ENCODE measurements around the gene NT5C3B.
"Not testable (repeated sequence)": the region's sequence is repeated elsewhere in the genome, so short reads cannot be mapped to it uniquely, and the experiment has no call there.

NT5C3B gene

DNA sequence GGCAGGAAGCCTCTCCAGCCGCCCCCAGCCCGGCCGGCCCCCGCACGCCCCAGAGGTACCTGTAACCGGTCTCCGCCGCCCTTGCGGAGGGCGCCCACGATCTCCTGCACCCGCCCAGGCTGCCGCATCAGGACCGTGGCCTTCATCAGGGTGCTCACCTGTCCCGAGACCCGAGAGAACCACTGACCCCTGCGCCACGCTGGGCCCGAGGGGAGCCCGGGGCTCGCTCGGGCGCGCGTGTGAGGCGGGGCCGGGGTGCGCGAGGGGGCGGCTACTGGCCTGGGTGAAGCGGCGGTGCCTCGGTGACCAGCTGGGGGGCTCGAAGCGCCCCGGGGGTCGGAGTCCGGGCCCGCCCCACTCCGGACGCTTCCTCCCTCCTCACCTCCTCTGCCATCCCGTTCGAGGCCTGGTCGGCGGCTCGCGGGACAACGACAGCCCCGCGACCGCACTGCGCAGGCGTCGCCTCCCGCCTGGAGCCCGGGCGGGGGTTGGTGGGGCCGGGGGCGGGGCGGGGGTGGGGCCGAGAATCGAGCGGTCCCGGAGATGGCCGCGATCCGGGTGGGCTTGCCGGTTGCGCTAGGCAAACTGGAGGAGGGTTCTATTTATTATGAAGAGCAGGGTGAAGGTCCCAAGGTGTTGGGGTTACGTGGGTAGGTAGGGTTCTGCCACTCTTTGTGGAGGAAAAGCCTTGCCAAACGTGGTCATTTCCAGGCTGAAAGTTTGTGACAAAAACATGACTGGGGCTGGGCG lies at the start of gene NT5C3B:
Gene NT5C3B, minus strand, starts transcription at position 433 of the 750 bp plus-strand sequence. Its CDS starts 39 bp downstream, at position 394.
- peak; percentile 74 for DNase-seq

DNA sequence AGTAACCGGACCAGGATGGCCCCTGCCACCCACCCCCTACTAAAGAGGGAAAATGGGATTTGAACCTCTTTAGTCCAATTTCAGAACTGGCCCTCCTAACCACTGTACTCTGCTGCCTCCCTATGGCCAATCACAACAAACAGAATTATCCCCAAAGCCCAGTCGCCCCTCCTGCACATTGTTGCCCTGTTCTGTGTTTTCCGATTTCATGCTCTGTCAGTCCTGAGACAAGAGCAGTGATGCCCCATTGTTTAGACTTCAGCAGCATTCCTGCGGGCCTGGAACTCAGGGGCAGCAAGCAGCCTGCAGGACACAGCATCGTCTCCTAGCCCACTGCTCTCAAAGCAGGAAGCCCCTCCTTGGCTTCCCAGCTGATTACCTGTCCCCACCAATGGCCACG lies 49.7 kb upstream of the NT5C3B start:
- DNase-seq = no peak

DNA sequence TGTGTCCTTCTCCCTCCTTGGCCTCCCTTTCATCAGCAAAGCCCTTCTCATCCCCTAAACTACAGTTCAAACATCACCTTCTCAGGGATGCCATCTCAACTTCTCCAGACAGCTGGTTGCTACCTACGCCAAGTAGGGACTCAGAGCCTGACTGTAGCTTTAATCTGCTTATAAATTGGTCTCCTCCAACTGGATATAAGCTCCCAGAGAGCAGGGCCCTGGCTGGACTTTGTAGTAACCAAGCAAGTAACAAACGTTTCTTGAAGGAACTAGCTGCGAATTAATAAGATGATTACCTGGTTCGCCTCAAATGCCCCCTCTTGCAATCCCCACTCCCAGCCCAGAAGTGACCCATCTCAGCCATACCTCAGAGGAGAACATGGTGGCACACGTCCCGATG lies 46.7 kb upstream of the NT5C3B start:
- no peak for DNase-seq

DNA sequence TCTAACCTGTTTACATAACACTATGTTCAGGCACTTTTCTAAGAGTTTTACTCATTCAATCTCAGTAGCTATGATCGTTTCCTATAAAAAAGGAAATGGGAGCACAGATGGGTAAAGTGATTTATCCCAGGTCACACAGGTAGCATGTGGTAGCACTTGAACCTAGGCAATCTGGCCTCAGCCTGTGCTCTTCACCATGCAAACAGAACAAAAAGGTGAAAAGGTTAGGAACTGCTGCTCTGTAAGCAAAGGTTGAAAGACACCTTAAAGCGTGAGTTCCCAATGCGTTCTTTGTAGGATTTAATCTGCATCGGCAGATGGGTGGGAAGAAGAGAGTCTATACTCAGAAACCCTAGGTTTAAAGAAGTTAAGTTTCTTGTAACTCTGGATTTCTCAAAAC lies 44.1 kb upstream of the NT5C3B start:
- no peak for DNase-seq

DNA sequence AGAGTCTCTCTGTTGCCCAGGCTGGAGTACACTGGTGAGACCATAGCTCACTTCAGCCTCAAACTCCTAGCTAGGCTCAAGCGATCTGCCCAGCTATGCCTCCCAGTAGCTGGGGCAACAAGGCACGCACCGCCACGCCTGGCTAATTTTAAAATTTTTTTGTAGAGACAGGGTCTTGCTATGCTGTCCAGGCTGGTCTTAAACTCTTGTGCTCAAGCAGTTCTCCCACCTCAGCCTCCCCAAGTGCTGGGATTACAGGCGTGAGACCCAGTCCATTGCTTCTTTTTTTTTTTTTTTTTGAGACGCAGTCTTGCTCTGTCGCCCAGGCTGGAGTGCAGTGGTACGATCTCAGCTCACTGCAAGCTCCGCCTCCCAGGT lies 38.2 kb upstream of the NT5C3B start:
- not testable (repeated sequence) for DNase-seq

DNA sequence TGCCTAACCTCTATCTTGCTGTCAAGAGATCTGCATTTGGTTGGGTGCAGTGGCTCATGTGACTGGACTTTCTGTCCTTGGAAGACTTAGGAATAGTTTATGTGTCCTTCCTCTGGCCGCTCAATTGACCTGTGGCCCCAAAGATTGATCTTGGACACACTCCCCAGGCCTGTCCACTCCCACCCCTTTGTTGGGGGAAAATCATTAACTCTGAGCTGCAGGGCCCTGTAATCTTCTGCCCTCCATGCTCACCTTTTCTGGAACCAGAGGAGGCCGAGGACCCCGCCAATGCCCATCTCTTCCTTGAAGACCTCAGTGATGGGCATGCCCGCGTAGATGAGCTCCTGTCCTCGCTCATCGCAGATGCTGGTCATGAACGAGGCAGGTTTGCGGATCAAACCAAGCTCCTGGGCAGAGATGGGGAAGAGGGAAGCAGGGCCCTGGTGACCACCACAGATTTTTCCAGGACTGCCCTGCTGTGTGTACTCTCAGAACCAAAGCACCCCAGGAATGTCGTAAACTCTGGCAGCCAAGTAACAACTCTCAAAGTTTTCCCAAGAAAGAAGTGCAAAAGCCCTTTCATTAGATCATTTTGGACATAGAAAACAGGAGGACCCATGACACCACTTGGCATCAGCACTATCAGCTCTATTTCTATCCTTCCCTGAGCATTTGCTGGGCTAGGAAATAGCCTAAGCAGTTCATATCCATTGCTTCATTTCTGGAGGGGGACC lies 37.7 kb upstream of the NT5C3B start:
- DNase-seq = no peak

DNA sequence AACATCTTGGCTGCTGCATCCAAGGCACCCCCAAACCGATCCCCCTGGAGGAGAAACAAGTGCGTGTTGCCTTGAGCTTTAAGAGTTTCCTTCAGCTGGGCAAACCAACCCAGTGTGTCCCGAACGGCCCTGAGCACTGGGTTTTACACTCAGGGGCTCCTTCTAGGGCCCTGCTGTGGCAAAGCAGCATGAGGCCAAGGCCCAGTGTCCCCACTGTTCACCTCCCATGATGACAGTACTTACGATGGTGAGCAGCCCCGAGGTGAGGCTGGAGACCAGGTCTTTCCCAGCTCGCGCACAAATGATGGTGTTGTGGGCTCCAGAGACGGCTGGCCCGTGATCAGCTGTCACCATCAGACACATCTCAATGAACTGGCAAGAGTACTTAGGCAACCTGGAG lies 35.8 kb upstream of the NT5C3B start:
- DNase-seq = no peak

DNA sequence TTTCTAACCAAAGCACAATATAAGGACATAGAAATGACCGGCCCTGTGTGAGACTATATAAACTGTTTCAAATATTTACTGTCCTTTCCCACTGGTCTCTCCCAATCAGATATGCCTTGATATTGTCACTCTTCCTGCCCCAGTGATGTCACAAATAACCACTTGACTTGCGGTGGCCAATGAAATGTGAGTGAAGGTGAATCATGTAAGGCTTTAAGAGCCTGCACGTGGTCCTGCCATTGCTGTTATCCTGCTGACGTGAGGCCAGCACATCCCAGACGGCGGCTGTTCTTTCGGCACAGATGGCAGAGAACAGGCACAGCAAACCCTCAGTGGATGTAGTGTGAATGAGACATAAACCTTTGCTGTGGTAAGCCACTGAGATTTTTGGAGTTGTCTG lies 34.6 kb upstream of the NT5C3B start:
- DNase-seq = no peak

DNA sequence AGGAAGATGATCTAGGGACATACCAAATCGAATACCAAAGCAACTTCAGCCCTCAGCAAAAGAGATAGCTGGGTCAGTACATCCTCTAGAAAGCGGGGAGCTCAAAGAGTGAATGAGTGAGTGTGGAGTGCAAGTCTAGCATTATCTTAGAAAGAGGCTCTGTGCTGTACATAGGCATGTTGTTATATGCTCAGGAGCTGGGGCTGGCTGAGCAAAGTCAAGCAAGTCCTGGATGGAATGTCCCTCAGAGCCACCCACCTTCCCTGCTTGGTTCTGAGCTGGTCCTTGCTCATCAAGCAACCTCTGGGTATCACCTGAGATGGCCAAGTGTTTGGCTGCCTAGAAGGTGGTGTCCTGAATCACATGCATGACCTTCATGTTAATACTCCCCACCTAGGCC lies 34.1 kb upstream of the NT5C3B start:
- no peak for DNase-seq

DNA sequence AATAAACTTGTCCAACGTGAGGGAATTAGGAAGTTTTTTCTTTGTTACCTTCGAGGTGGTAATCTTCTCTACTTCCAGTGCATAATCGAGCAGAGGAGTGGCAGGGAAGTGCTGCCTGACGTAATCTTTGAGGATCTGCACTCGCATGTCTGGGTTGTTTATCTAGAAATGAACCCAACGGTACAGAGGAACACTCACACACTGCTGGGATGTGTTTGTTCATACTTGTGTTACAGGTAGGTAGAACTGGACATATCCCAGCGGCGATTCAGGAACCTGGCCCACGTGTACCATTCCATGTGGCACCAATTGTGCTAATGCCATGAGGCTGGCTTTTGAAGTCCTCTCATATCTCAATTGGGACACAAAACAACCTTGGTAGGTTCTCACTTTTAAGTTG lies 33.4 kb upstream of the NT5C3B start:
- no peak for DNase-seq

DNA sequence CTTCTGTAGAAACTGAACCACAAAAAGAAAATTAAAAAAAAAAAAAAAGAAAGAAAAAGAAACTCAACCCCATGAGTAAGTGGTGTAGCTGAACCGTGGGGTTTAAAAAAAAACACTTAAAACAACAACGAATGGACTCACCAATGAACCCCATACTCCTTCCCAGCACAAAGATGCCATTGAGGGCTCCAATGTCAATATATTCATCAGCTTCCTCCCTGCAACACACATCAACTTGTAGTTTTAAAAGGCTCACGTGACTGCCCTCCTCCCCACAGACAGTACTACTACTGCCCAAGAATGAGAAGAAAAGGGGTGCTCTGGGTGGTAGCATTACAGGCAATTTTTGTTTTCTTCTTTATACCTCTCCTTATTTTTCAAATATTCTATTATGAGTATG lies 32.5 kb upstream of the NT5C3B start:
- no peak for DNase-seq

DNA sequence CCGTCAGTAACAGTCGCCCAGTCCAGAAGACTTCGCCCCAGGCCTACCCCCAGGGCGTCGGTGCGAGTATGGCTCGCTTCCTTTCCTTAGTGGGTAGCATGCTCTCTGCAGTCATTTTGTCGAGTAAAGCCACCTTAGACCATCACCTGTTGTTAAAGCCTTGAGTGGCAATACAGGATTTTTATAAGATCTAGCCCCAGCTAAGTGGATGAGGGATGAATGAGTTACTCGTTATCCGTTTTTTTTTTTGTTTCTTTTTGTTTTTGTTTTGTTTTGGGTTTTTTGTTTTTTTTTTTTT lies 29.5 kb upstream of the NT5C3B start:
- DNase-seq = no peak

DNA sequence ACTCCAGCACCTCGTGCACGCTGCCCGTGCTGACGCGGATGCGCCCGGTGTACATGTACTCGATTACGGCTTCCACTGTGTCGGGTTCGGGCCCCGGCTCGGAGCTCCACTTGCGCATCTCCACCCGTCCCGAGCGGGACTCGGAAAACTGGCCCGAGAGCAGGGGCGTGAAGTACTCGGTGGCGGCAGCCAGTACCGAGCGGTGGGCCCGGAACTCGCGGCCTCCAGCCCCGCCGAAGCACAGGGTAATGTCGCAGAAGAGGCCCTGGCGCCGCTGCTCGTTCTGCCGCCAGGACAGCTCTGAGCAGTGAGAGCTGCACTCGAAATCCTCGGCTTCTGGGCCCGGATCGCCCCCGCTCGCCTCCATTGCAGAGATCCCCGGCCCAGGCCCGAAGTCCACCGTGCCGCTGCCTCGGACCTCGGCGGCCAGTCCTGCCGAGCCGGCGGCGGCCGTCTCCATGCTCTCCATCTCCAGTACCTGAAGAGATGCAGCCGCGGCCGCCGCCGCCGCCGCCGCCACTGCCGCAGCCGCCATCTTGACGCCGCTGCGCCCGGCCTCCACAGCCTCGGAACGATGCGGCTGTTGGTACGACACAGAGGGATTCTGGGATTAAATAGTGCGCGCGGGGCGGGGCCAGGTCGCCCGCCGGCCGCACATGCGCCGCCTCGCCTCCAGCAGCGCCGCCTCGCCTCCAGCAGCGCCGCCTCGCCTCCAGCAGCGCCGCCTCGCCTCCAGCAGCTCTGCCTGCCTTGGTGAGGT lies 29.0 kb upstream of the NT5C3B start, which contains the start of gene KLHL11:
Gene KLHL11, minus strand, starts transcription at position 588 of the 760 bp plus-strand sequence. Its CDS starts 53 bp downstream, at position 535.
- DNase-seq = peak; percentile 93

DNA sequence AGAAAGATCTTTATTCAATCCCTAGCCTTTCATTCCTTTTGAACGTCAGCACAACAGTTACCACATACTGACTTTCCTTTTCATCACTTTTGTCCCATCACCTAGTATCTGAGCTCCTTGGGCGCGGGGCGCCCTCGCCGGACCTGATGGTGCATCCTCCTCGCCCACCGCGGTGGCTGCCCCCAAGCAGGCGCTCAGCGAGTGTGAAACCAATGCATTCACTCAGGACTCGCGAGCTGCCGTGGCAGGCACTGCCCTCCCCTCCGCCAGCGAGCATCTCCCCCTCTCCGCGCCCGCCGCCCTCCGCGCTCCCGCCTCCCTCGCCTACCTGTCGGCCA lies 28.4 kb upstream of the NT5C3B start:
- DNase-seq = no peak

DNA sequence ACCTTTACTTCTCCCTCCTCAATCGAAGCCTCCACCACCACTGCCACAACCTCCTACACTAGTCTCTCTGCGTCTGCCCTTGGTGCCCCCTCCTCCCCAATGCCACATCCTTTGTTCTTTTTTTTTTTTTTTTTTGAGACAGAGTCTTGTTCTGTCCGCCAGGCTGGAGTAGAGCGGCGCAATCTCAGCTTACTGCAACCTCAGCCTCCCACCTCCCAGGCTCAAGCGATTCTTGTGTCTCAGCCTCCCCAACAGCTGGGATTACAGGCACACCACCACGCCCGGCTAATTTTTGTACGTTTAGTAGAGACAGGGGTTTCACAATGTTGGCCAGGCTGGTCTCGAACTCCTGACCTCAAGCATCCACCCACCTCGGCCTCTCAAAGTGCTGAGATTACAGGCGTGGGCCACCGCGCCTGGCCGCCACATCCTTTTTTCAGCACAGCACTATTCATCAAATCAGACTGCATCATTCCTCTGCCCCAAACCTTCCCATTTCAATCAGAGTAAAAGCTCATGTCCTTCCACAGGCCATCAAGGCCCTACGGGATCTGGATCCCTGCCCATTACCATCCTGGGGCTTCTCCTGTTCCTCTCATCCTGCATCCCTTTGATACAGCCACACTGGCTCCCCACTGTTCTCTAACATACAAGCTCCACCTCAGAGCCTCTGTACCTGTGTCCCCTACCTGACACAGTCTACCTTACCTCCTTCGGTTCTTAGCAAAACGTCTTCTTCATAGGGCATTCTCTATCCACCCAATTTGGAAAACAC lies 27.2 kb upstream of the NT5C3B start:
- peak; percentile 42 for DNase-seq

DNA sequence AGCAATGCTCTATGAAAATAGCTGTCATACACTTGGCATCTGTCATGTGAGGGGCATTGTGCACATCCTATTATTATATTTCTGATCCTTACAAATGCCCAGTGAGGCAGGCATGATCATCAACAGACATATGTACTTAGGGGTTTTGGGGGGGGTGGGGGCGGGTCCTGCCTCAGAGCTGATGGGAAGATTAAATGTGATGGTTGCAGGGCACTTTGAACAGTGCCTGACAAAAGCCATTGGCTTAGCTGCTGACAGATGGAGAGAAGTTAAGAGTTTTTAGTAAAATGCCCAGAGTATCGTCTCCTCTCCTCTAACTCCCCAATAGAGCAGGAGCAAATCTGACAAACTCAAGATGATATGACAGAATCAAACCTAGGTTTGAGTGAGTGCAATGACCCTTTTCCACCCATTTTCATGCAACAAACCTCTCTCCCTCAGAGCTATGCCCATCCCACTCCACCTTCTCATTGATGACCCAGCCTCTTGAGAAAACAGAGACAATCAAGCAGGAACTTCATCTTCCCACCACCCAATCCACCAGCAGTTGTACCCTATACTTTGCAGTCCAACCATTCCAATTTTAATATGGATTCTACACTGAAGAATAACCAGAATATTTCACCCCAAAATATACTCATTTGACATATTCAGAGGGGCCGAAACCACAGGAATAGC lies 24.4 kb upstream of the NT5C3B start:
- no peak for DNase-seq

DNA sequence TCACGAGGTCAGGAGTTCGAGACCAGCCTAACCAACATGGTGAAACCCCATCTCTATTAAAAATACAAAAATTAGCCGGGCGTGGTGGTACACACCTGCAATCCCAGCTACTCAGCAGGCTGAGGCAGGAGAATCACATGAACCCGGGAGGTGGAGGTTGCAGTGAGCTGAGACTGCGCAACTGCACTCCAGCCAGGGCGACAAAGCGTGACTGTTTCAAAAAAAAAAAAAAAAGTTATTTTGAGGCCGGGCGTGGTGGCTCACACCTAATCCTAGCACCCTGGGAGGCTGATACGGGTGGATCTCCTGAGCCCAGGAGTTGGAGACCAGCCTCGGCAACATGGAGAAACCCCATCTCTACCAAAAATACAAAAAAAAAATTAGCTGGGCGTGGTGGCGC lies 15.3 kb upstream of the NT5C3B start:
- DNase-seq = not testable (repeated sequence)

DNA sequence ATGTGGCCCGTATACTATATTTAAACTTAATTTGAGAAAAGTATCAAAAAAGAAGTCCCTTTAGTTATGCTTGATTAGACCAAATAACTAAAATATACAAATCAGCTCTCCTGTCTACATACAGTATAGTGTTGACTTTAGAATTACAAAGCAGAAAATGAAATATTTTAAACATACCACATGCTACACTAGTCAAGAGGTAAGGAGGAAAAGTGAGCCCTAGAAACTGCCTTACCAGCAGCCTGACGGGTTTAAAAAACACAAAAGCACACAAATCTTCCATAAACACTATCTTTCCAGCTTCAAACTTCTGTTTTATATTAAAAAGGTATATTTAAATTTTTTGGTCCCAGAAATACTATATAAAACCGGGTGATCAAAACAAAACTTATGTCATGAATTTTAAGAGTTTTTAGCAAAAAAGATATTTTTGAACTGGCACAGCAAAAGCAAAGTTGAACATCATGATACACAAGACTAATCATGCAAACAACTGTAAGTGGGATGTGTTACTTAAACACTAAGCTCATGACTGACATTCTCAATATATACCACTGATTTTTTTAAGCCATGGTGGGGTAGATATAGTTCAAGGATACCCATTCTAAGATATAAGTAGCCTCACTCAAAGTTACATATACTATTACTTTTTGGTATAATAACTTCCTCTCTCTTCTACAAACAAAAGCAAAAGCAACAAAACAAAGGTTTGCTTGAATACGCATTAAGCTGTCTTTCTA lies 13.4 kb upstream of the NT5C3B start:
- DNase-seq = no peak

DNA sequence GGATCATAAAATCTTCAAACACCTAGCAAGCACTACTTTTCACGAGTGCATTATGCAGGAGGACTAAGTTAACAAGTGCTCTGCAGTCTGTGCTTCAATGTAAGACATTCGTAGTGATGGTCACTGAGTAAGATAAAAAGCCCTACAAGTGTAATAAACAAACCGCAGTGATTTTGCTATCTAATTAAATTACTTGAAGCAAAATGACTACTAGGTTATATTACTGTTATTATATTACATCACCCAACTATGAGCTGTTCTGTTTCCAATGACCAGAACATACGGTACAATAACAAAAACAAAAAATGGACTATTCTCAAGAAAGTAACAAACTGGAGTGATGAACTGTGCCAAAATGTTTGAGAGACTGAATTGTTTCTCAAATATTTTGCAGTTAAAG lies 12.8 kb upstream of the NT5C3B start:
- no peak for DNase-seq

DNA sequence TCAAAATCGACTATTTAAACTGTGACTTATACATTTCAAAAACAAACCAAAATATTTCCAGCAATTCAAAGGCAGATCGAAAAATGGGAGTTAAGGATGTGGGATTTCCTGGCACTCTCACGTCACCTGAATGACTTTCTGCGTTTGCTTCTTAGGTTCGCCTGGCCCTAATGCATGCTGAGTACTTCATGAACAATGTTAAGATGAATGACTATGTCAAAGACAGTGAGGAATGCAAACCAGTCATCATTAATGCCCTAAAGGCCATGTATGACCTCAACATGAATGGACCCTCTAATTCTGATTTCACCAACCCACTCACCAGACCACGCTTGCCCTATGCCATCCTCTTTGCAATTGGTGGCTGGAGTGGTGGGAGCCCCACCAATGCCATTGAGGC lies 8.9 kb upstream of the NT5C3B start:
- no peak for DNase-seq

DNA sequence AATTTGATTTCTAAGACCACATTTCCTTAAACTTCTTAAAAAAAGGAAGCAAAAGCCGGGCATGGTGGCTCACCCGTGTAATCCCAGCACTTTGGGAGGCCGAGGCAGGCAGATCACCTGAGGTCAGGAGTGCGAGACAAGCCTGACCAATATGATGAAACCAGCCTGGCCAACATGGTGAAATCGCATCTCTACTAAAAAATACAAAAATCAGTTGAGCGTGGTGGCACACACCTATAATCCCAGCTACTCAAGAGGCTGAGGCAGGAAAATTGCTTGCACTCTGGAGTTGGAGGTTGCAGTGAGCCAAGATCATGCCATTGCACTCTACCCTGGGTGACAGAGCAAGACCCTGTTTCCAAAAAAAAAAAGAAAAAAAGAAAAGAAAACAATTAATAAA lies 4.7 kb upstream of the NT5C3B start:
- not testable (repeated sequence) for DNase-seq

DNA sequence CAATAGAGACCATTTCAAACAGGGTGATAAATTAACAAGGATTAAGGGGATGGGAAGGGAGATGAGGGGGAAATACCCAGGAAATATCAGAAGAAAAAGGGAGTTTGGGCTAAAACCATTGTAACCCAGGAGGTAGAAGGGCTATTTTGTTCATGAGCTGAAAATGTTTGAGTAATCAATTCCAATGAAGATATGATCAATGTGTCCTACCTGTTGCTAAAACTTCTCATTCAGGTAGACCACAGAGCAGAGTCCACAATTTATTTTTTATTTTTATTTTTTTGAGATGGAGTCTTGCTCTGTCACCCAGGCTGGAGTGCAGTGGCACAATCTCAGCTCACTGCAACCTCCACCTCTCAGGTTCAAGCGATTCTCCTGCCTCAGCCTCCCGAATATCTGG lies 3.4 kb upstream of the NT5C3B start:
- not testable (repeated sequence) for DNase-seq
